MCF 10A (cell line): ENCODE results near the gene GSTM2. TPM values are rescaled to one million over a fixed set of nuclear protein-coding genes. Genes with fewer than 3 reads are reported as not detected.

Experiments
- Bru-seq: library from RNA; stranded (reverse); fragments of 400-500 nt; gene quantifications from one replicate; lab custom pipeline; 2021; lab: Mats Ljungman, UMichigan
- BruChase-seq, 2 experiments: library from RNA; stranded (reverse); fragments of 400-500 nt; gene quantifications; one replicate each; lab custom pipeline; 2021; lab: Mats Ljungman, UMichigan
- BruUV-seq: library from RNA; stranded (reverse); fragments of 400-500 nt; replicated peaks from 2 replicates; lab custom pipeline; 2021; lab: Mats Ljungman, UMichigan
- CTCF ChIA-PET: fragments of 300-600 bp; sonication (Branson Sonifier 250); formaldehyde crosslinking; extraction: SDS; loops from one replicate; lab custom pipeline; 2021; ENCODE audit warnings: antibody characterized with exemption, inconsistent platforms; lab: Yijun Ruan, JAX
- POLR2A ChIA-PET: fragments of 300-600, 350-650 bp; sonication (Branson Sonifier 250); formaldehyde crosslinking; extraction: SDS; loops from one replicate; lab custom pipeline; 2020; ENCODE audit warnings: antibody characterized with exemption, inconsistent platforms; lab: Yijun Ruan, JAX
- DNase-seq: peaks from one replicate; pipeline ENCODE4 v3.0.0-alpha.2; 2018; ENCODE audit not compliant: unreplicated experiment
- H3K27ac Mint-ChIP-seq: one replicate; pipeline ENCODE4 v1.8.0; 2022; ENCODE audit warnings: mild to moderate bottlenecking, low read depth, mixed read lengths; ENCODE audit not compliant: unreplicated experiment
- H3K27me3 Mint-ChIP-seq: one replicate; pipeline ENCODE4 v1.8.0; 2022; ENCODE audit warnings: mixed read lengths; ENCODE audit not compliant: insufficient read depth, unreplicated experiment
- H3K36me3 Mint-ChIP-seq: one replicate; pipeline ENCODE4 v1.8.0; 2022; ENCODE audit warnings: mild to moderate bottlenecking, moderate library complexity, mixed read lengths; ENCODE audit not compliant: insufficient read depth, unreplicated experiment
- H3K4me1 Mint-ChIP-seq: one replicate; pipeline ENCODE4 v1.8.0; 2022; ENCODE audit warnings: mixed read lengths; ENCODE audit not compliant: insufficient read depth, unreplicated experiment
- H3K4me3 Mint-ChIP-seq: one replicate; pipeline ENCODE4 v1.8.0; 2022; ENCODE audit warnings: mild to moderate bottlenecking, moderate library complexity, mixed read lengths; ENCODE audit not compliant: unreplicated experiment
- H3K9me3 Mint-ChIP-seq: one replicate; pipeline ENCODE4 v1.8.0; 2022; ENCODE audit warnings: mixed read lengths; ENCODE audit not compliant: unreplicated experiment
- intact Hi-C: fragments of 100-400 bp; cut with micrococcal nuclease; formaldehyde crosslinking; loops from 2 replicates; pipeline ENCODE4 v1.14.1; 2022
- long read RNA-seq: library from polyadenylated mRNA; stranded (forward); transcript quantifications from one replicate; pipeline ENCODE4 v2.0.0, GENCODE V29; 2022
- total RNA-seq: library from RNA; stranded (reverse); gene quantifications from 2 replicates; pipeline ENCODE4 v1.2.3, GENCODE V29; 2022
- TF ChIP-seq, protein P1 (sequence below): fragments of 200-600 bp; IDR thresholded peaks from one replicate; pipeline ENCODE4 v1.8.0; 2022; ENCODE audit warnings: antibody characterized with exemption, mild to moderate bottlenecking; ENCODE audit not compliant: unreplicated experiment

The GSTM2 gene
- 0.70 and 1.4 TPM in 2 replicates for total RNA-seq
- Bru-seq, nascent RNA: percentile 6 among the genes with signal in this experiment
- percentile 13 among the genes with signal in this experiment for BruChase-seq, experiment 1, labeled RNA remaining after a 6-hour chase
- BruChase-seq, experiment 2, labeled RNA remaining after a 2-hour chase: percentile 12 among the genes with signal in this experiment
- long read RNA-seq: 0 reads

DNA sequence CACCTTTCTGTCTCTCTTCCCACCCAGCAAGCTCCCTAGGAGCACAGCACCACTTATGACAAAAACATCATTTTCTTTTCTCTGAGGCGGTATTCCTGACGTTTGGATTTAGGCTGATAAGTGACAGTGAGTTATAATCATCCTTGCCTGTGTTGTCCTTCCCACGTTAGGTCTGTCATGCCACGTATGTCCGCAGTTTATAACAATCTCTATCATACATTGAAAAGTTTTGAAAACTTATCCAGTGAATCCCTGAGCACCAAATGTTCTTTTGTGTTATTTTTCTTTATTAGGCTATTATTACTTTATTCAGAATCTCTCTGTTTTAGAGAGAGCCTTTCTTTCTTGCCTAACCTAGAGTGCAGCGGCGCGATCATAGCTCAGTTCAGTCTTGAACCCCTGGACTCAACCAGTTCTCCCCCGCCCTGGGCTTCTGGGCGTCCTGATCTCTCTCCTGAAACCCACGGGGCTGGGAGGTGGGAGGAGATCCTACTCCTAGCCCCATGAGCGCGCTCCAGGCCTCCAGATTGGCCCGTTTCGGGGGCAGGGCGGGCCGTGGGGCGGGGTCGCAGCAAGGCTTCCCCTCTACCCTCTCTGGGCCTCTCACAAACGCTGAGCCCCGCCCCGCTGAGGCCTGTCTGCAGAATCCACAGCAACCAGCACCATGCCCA lies at the start of gene GSTM2:
TSS of gene GSTM2 (plus strand) at position 606 of the 671 bp plus-strand sequence. CDS start at position 665, 59 bp downstream.
- ChIA-PET POLR2A (no interaction called here), CTCF (no interaction called here)
- Mint-ChIP-seq H3K36me3 (no peaks in the 10 kb centered on the region), H3K9me3 (no peaks in the 10 kb centered on the region), H3K27me3 (no peaks in the 10 kb centered on the region), H3K27ac (no peak within 1 kb of the TSS), H3K4me3 (no peak within 1 kb of the TSS), H3K4me1 (no peaks in the 10 kb centered on the region)
- DNase-seq: no peak
- intact Hi-C loops: no loop called here
- no TSS peak for BruUV-seq
- TF ChIP-seq, protein P1, sequence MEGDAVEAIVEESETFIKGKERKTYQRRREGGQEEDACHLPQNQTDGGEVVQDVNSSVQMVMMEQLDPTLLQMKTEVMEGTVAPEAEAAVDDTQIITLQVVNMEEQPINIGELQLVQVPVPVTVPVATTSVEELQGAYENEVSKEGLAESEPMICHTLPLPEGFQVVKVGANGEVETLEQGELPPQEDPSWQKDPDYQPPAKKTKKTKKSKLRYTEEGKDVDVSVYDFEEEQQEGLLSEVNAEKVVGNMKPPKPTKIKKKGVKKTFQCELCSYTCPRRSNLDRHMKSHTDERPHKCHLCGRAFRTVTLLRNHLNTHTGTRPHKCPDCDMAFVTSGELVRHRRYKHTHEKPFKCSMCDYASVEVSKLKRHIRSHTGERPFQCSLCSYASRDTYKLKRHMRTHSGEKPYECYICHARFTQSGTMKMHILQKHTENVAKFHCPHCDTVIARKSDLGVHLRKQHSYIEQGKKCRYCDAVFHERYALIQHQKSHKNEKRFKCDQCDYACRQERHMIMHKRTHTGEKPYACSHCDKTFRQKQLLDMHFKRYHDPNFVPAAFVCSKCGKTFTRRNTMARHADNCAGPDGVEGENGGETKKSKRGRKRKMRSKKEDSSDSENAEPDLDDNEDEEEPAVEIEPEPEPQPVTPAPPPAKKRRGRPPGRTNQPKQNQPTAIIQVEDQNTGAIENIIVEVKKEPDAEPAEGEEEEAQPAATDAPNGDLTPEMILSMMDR: no peak

DNA sequence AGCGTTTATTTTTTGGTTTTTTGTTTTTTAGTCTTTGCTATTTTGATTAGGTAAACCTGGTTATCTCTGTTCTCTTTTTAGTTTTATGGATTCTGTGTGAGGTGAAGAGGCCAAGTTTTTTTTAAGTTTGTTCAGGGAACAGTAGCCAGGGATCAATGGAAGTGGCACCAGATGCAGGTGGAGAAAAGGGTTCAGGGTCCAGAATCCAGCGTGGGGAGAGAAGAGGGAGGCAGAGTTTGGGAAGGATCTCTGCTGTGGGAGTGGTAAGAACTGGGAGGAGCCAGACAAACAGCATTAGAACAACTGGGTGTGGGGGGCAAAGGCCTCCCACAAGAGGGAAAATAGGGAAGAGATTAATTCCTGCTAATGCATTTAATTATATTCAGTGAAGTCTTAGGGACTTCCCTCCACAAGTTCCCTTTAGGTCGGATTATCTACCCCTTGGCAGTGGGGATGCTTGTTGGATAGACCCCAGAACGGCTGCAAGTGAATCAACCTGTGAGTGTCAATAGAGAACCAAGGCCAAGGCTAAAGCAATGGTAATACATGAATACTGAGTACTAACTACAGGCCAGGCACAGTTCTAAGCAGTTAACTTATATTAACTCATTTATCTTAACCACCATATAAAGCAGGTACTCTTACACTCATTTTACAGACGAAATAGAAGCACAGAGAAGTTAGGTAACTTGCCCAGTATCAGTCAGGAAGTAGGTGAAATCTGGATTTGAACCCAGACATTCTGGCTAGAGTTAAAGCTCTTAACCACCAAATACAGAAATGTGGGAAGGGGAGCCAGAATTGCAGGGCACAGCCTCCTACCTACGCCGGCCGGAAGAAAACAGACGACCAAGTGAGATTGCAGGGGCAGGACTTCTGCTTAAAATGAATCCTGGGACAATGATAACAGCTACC lies 48.9 kb upstream of the GSTM2 start:
- TF ChIP-seq, protein P1: no peak
- TSS peak; percentile 92 for BruUV-seq
- no peak for DNase-seq
- peak overlapping the region; percentile 92 for H3K27ac Mint-ChIP-seq
- ChIA-PET CTCF (interaction anchor here (1.1 to 3.8 kb wide), 7 partner anchors 18 to 158 kb away, joined by 3 to 15 read pairs (median 4); partner anchors contain the start of gene CYB561D1), POLR2A (interaction anchor here (0.6 to 5.8 kb wide), 10 partner anchors 17 to 405 kb away, joined by 3 to 99 read pairs (median 3); partner anchors contain the start of genes AHCYL1, GNAI3 and SARS1)
- no peaks in the 10 kb centered on the region for H3K36me3 Mint-ChIP-seq
- no peaks in the 10 kb centered on the region for H3K27me3 Mint-ChIP-seq
- intact Hi-C loops: no loop called here
- H3K4me3 Mint-ChIP-seq: peak overlapping the region; percentile 97
- H3K4me1 Mint-ChIP-seq: peaks cover 40% of the 10 kb centered on the region
- no peaks in the 10 kb centered on the region for H3K9me3 Mint-ChIP-seq

DNA sequence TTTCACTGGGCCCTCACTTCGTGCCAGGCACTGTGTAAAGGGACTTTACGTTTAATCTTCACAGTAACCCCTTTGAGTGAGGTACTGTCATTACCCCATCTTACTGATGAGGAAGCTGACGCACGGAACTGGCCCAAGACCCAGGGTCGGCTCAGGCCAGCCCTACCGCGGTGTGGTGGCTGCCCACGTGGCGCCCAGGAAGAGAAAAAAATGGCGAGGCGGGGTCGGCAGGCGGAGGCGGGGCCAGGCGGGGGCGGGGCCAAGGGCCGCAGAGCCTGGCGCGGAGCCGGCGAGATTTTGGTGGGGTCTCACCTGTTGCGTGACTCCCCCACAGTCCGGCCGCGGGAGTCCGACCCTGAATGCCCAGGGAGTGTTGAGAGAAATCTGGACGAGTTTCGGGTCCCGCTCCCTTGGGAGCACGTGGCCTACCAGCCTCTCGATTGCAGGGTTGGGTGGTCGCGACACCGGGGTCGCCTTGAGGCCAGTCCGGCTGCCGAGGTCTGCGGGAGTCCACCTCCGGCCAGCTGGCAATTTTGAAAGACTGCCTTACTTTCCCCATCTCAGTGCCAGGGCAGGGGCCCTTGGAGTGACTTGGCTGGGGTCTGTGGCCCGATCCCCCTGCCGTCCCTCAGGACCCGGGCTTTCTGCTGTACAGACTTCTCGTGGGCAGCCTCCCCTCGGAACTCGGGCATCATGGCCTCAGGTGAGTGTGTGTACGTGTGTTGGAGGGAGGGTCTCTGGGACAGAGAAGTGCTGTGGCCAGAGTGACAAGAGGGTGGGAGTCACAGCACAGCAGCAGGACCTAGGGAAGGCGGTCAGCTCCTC lies 48.1 kb upstream of the GSTM2 start, which contains the start of the genes AMPD2 and GNAT2:
TSS of gene AMPD2 (plus strand) at position 262 of the 825 bp plus-strand sequence. CDS start 1,339 bp downstream, outside the sequence.
TSS of gene GNAT2 (minus strand) at position 41 of the 825 bp plus-strand sequence. CDS start 6,746 bp downstream, outside the sequence.
- ChIA-PET POLR2A (interaction anchor here (0.6 to 5.8 kb wide), 14 partner anchors 9 to 406 kb away, joined by 3 to 99 read pairs (median 3); partner anchors contain the start of genes AHCYL1, GNAI3 and SARS1), CTCF (interaction anchor here (0.9 to 11.4 kb wide), 10 partner anchors 10 to 157 kb away, joined by 3 to 96 read pairs (median 4); partner anchors contain the start of gene CYB561D1)
- TF ChIP-seq, protein P1: no peak
- intact Hi-C loops: loop anchor here (2.0 kb wide), 1 partner anchor 71 kb away; the partner anchor contains the start of gene GNAI3
- BruUV-seq: TSS peak; percentile 69
- Mint-ChIP-seq H3K27me3 (no peaks in the 10 kb centered on the region), H3K9me3 (no peaks in the 10 kb centered on the region), H3K36me3 (no peaks in the 10 kb centered on the region), H3K4me3 (peak within 1 kb of the TSS; percentile 97), H3K27ac (peak within 1 kb of the TSS; percentile 92), H3K4me1 (peaks cover 40% of the 10 kb centered on the region)
- peak; percentile 79 for DNase-seq
